B cell (primary cell): ENCODE data around the gene ZNF410. TPM values are rescaled to one million over a fixed set of nuclear protein-coding genes. Genes with fewer than 3 reads are reported as not detected.

Source experiments
- ATAC-seq: fragments of 200-7000 bp; cut with Tn5 transposase; one replicate; pipeline ENCODE4 v1.10.0; 2021; ENCODE audit warnings: low read depth, mild to moderate bottlenecking, moderate number of reproducible peaks, moderate library complexity
- CTCF ChIA-PET: fragments of 350-600 bp; sonication (Branson Sonifier 250); formaldehyde crosslinking; loops from one replicate; lab custom pipeline; 2021; ENCODE audit warnings: antibody characterized with exemption, inconsistent platforms; lab: Charles Lee
- POLR2A ChIA-PET: fragments of 350-600 bp; sonication (Branson Sonifier 250); formaldehyde crosslinking; loops from one replicate; lab custom pipeline; 2021; ENCODE audit warnings: antibody characterized with exemption; lab: Charles Lee
- DNase-seq: peaks from one replicate; pipeline ENCODE4 v3.0.0; 2013
- H2AFZ ChIP-seq: 2 replicates; pipeline ENCODE4 v1.6.1; 2012; ENCODE audit warnings: mild to moderate bottlenecking, low read depth, low read length; ENCODE audit not compliant: insufficient read depth, poor library complexity, severe bottlenecking
- H3K27ac ChIP-seq, 2 donors: 1 replicate in 1 of 2; 2 replicates in 1 of 2; pipeline ENCODE4 v1.5.1; 2012 to 2013; ENCODE audit warnings: low read length in 2 of 2, mild to moderate bottlenecking in 2 of 2, moderate library complexity in 1 of 2
- H3K27me3 ChIP-seq, 4 experiments: fragments of 200-600 bp in 1 of 4; sonication (generic) in 1 of 4; replicated peaks in 1 of 4; 1 replicate in 2 of 4; 2 replicates in 2 of 4; pipeline versions ENCODE4 v1.6.1 to v1.7.0; 2013 to 2016; ENCODE audit warnings: low read length in 3 of 4, mild to moderate bottlenecking in 2 of 4, mixed read lengths in 1 of 4, moderate library complexity in 1 of 4; ENCODE audit not compliant: insufficient read depth in 4 of 4, control insufficient read depth in 3 of 4; ENCODE audit errors: control extremely low read depth in 1 of 4
- H3K36me3 ChIP-seq, 2 experiments: replicated peaks in 1 of 2; 1 replicate in 1 of 2; 2 replicates in 1 of 2; pipeline versions ENCODE4 v1.6.1 to v1.7.1; 2013; ENCODE audit warnings: low read length in 1 of 2; ENCODE audit not compliant: insufficient read depth in 2 of 2, control insufficient read depth in 1 of 2; ENCODE audit errors: control extremely low read depth in 1 of 2, extremely low read depth in 1 of 2
- H3K4me1 ChIP-seq, 2 donors: fragments of 200-600 bp in 1 of 2; sonication (generic) in 1 of 2; 1 replicate in 1 of 2; 2 replicates in 1 of 2; pipeline versions ENCODE4 v1.5.1 to v1.6.1; 2013 to 2017; ENCODE audit warnings: low read length in 2 of 2; ENCODE audit not compliant: control insufficient read depth in 2 of 2, insufficient read depth in 2 of 2
- H3K4me2 ChIP-seq: replicated peaks from 2 replicates; pipeline ENCODE3; 2012; ENCODE audit warnings: mild to moderate bottlenecking, low read depth, low read length; ENCODE audit not compliant: poor library complexity, severe bottlenecking
- H3K4me3 ChIP-seq, 5 experiments: fragments of 200-600 bp in 1 of 5; sonication (generic) in 1 of 5; 1 replicate in 3 of 5; 2 replicates in 2 of 5; pipeline versions ENCODE4 v1.5.1 to v1.7.0; 2011 to 2016; ENCODE audit warnings: low read length in 4 of 5, mild to moderate bottlenecking in 4 of 5, low read depth in 2 of 5, control low read depth in 1 of 5, moderate library complexity in 1 of 5; ENCODE audit not compliant: insufficient read depth in 1 of 5; ENCODE audit errors: control extremely low read depth in 1 of 5, extremely low read depth in 1 of 5
- H3K79me2 ChIP-seq: fragments of 200-600 bp; sonication (generic); one replicate; pipeline ENCODE4 v1.6.0; 2016; ENCODE audit warnings: low read length; ENCODE audit not compliant: control insufficient read depth, insufficient read depth
- H3K9ac ChIP-seq: fragments of 200-600 bp; sonication (generic); 2 replicates; pipeline ENCODE4 v1.6.1; 2017; ENCODE audit warnings: mild to moderate bottlenecking, low read length, moderate library complexity
- H3K9me3 ChIP-seq, 3 donors: one replicate each; pipeline versions ENCODE4 v1.6.1 to v1.7.1; 2013; ENCODE audit warnings: low read length in 2 of 3; ENCODE audit not compliant: control insufficient read depth in 2 of 3, insufficient read depth in 1 of 3; ENCODE audit errors: control extremely low read depth in 1 of 3
- H4K20me1 ChIP-seq: 2 replicates; pipeline ENCODE4 v1.6.0; 2012; ENCODE audit warnings: mild to moderate bottlenecking, low read length; ENCODE audit not compliant: insufficient read depth, control insufficient read depth, poor library complexity, severe bottlenecking
- H3K27ac Mint-ChIP-seq: one replicate; pipeline ENCODE4 v1.8.0; 2021; ENCODE audit warnings: mixed read lengths
- H3K27me3 Mint-ChIP-seq: one replicate; pipeline ENCODE4 v1.8.0; 2021; ENCODE audit warnings: mixed read lengths
- H3K4me1 Mint-ChIP-seq: one replicate; pipeline ENCODE4 v1.8.0; 2021; ENCODE audit warnings: mixed read lengths
- H3K4me3 Mint-ChIP-seq: one replicate; pipeline ENCODE4 v1.8.0; 2021; ENCODE audit warnings: mixed read lengths
- H3K9me3 Mint-ChIP-seq: one replicate; pipeline ENCODE4 v1.8.0; 2022; ENCODE audit warnings: mixed read lengths; ENCODE audit not compliant: insufficient read depth
- EZH2 ChIP-seq: IDR thresholded peaks from 2 replicates; pipeline ENCODE4 v1.6.1; 2012; ENCODE audit warnings: borderline replicate concordance, low read depth, mild to moderate bottlenecking, moderate library complexity, low read length; ENCODE audit not compliant: insufficient read depth, poor library complexity, severe bottlenecking
- WGBS: methylation state at CpG from one replicate; pipeline ENCODE4 v1.1.5; 2013; ENCODE audit warnings: missing lambda C conversion rate; ENCODE audit not compliant: insufficient coverage; 5-methylcytosine and 5-hydroxymethylcytosine counted together
- intact Hi-C: fragments of 100-400 bp; cut with micrococcal nuclease; formaldehyde crosslinking; loops from one replicate; pipeline ENCODE4 v1.10.0; 2022
- polyA plus RNA-seq: library from polyadenylated mRNA; depleted of rRNA; stranded (reverse); fragments of >200 nt; gene quantifications from 2 replicates; pipeline ENCODE4 v1.2.3, GENCODE V29; 2012
- total RNA-seq, 2 donors: library from RNA; stranded (reverse); fragments of 120-200 nt in 1 of 2; gene quantifications; 1 replicate in 1 of 2; 2 replicates in 1 of 2; pipeline versions ENCODE4 v1.2.3 to v1.2.4, GENCODE V29; 2013 to 2022
- TF ChIP-seq, protein P1 (sequence below): fragments of 200-600 bp; IDR thresholded peaks from one replicate; pipeline ENCODE4 v1.8.0; 2022; ENCODE audit warnings: antibody characterized with exemption, mild to moderate bottlenecking

The ZNF410 gene
- total and polyA plus RNA-seq, 2 donors (not counting 1 experiment from before 2014, with no cell fraction given), result 18.9 to 69.0 TPM

DNA sequence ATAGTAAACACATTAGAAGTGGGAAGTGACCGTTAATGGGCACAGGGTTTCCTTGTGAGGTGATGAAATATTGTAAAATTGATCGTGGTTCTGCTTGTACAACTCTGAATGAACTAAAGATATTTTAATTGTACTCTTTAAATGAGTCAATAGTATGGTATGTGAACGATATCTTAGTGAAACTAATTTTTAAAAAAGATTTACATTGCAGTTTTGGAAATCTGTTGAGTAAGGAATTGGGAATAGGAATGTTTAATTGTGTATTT lies 1.7 kb downstream of the ZNF410 start:
- no peak overlapping the region for H2AFZ ChIP-seq
- no peak for TF ChIP-seq EZH2
- TF ChIP-seq, protein P1, sequence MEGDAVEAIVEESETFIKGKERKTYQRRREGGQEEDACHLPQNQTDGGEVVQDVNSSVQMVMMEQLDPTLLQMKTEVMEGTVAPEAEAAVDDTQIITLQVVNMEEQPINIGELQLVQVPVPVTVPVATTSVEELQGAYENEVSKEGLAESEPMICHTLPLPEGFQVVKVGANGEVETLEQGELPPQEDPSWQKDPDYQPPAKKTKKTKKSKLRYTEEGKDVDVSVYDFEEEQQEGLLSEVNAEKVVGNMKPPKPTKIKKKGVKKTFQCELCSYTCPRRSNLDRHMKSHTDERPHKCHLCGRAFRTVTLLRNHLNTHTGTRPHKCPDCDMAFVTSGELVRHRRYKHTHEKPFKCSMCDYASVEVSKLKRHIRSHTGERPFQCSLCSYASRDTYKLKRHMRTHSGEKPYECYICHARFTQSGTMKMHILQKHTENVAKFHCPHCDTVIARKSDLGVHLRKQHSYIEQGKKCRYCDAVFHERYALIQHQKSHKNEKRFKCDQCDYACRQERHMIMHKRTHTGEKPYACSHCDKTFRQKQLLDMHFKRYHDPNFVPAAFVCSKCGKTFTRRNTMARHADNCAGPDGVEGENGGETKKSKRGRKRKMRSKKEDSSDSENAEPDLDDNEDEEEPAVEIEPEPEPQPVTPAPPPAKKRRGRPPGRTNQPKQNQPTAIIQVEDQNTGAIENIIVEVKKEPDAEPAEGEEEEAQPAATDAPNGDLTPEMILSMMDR, result no peak
- H3K27ac ChIP-seq, result peak overlapping the region in 1 of 2 donors; percentile 96
- no peaks in the 10 kb centered on the region for H3K27me3 ChIP-seq
- H3K9ac ChIP-seq, result no peak overlapping the region
- no CpG with 5 or more reads among the region's 3 CpGs for WGBS
- no peak overlapping the region for H3K4me3 ChIP-seq
- ChIA-PET POLR2A (no interaction called here), CTCF (no interaction called here)
- no peak for ATAC-seq
- no peaks in the 10 kb centered on the region for H3K9me3 Mint-ChIP-seq
- peaks cover 10% of the 10 kb centered on the region for H4K20me1 ChIP-seq
- no peaks in the 10 kb centered on the region for H3K9me3 ChIP-seq
- H3K36me3 ChIP-seq, result peaks cover 0 to 5% of the 10 kb centered on the region in 2 experiments
- peak overlapping the region; percentile 79 for H3K4me2 ChIP-seq
- H3K27ac Mint-ChIP-seq, result peak overlapping the region; percentile 98
- no peaks in the 10 kb centered on the region for H3K27me3 Mint-ChIP-seq
- peaks cover 41% of the 10 kb centered on the region for H3K4me1 Mint-ChIP-seq
- no peak for DNase-seq
- H3K4me3 Mint-ChIP-seq, result peak overlapping the region; percentile 99
- H3K4me1 ChIP-seq, result peaks cover 18 to 20% of the 10 kb centered on the region in 2 donors
- intact Hi-C loops, result loop anchor here (5.0 kb wide), 2 partner anchors 136 to 396 kb away; partner anchors contain the start of gene RIOX1
- peaks cover 54% of the 10 kb centered on the region for H3K79me2 ChIP-seq

DNA sequence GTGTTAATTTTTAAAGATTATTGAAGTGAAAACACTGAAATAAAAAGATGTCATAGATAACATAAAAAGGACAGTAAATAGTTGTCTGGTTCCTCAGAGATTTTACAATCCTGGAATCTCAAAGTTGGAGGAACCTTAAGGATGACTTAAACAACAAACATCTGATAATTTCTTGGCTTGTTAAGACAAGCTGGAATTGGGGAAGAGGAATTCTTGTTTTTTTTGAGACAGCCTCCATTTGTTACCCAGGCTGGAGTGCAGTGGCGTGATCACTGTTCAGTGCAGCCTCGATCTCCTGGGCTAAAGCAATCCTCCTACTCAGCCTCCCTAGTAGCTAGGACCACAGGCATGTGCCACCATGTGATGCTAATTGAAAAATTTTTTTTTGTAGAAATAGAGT lies 2.3 kb downstream of the ZNF410 start:
- Mint-ChIP-seq H3K27me3 (no peaks in the 10 kb centered on the region), H3K4me3 (no peak overlapping the region), H3K27ac (no peak overlapping the region), H3K4me1 (peaks cover 41% of the 10 kb centered on the region), H3K9me3 (no peaks in the 10 kb centered on the region)
- no peak for TF ChIP-seq EZH2
- TF ChIP-seq, protein P1, result no peak
- DNase-seq (no peak), ATAC-seq (no peak)
- Histone ChIP-seq H4K20me1 (peaks cover 16% of the 10 kb centered on the region), H2AFZ (no peak overlapping the region), H3K4me3 (no peak overlapping the region), H3K36me3 (peaks cover 0 to 11% of the 10 kb centered on the region in 2 experiments), H3K27me3 (no peaks in the 10 kb centered on the region), H3K9me3 (no peaks in the 10 kb centered on the region), H3K4me2 (no peak overlapping the region), H3K4me1 (peaks cover 18 to 20% of the 10 kb centered on the region in 2 donors), H3K27ac (peak overlapping the region in 1 of 2 donors; percentile 96), H3K9ac (no peak overlapping the region), H3K79me2 (peaks cover 54% of the 10 kb centered on the region)
- ChIA-PET POLR2A (no interaction called here), CTCF (no interaction called here)
- intact Hi-C loops, result loop anchor here (5.0 kb wide), 2 partner anchors 137 to 397 kb away; partner anchors contain the start of gene RIOX1
- WGBS, result 100% methylated on average over 1 of the region's 2 CpGs
